Measurements from ENCODE around the gene COLEC12. TPM values are rescaled to one million over a fixed set of nuclear protein-coding genes. Genes with fewer than 3 reads are reported as not detected.

COLEC12 gene
- total and polyA plus RNA-seq, 10 of the 15 experiments (the other 5 are each of a cell fraction or from before 2014, with no cell fraction given): 0.04 to 0.05 TPM; not detected in 8

- Histone ChIP-seq H3K4me2 (ENCODE audit: control insufficient read depth, insufficient read depth) (no peak overlapping the region), H3K4me3 (no peak overlapping the region), H4K20me1 (ENCODE audit: control insufficient read depth, insufficient read depth) (no peaks in the 10 kb centered on the region), H3K27ac (ENCODE audit: control insufficient read depth, insufficient read depth) (no peak overlapping the region), H2AFZ (ENCODE audit: control insufficient read depth, low read depth, low read length) (no peak overlapping the region), H3K4me1 (ENCODE audit: control insufficient read depth, insufficient read depth, low read length) (no peaks in the 10 kb centered on the region), H3K9me3 (replicated peaks; ENCODE audit: control insufficient read depth, insufficient read depth, low read length) (no peaks in the 10 kb centered on the region), H3K9ac (ENCODE audit: control insufficient read depth, insufficient read depth, low read length) (no peak overlapping the region), H3K36me3 (ENCODE audit: control insufficient read depth in 2 of 2, insufficient read depth in 2 of 2, low read length in 1 of 2) (no peaks in the 10 kb centered on the region), H3K79me2 (ENCODE audit: control insufficient read depth, insufficient read depth, low read length) (no peaks in the 10 kb centered on the region), H3K27me3 (replicated peaks in 1 of 2; ENCODE audit: control insufficient read depth in 2 of 2, insufficient read depth in 2 of 2, low read length in 1 of 2) (no peaks in the 10 kb centered on the region; a peak in 1 of 4 replicates)
- intact Hi-C loops (cut with micrococcal nuclease; ENCODE audit: unreplicated experiment): no loop called here
- SMC1A ChIA-PET (ENCODE audit: uncharacterized antibody, unreplicated experiment): no interaction called here
- FAIRE-seq: no peak
- no TSS peak for BruUV-seq (replicated peaks)
- in situ Hi-C loops (cut with MboI): no loop called here
- no peak for ATAC-seq
- CTCF ChIA-PET: no interaction called here
- no peak for DNase-seq (ENCODE audit: low read depth, low spot score)
- RAD21 ChIA-PET (ENCODE audit: unreplicated experiment): no interaction called here
- POLR2A ChIA-PET: no interaction called here
- no peak for TF ChIP-seq ZNF274 (IDR thresholded peaks at IDR 0.05; ENCODE audit: insufficient read depth, insufficient read length)
- TF ChIP-seq NBN (IDR thresholded peaks at IDR 0.05): no peak
- no peak for TF ChIP-seq ELK1 (IDR thresholded peaks at IDR 0.05; ENCODE audit: low read depth, low read length)
- TF ChIP-seq RELA (IDR thresholded peaks at IDR 0.05; ENCODE audit: borderline replicate concordance, partially characterized antibody): no peak
- no peak for TF ChIP-seq CHD1 (IDR thresholded peaks at IDR 0.05; ENCODE audit: low read depth, low read length)
- TF ChIP-seq BACH1 (IDR thresholded peaks at IDR 0.05; ENCODE audit: borderline replicate concordance): no peak
- no peak for TF ChIP-seq SIN3A (IDR thresholded peaks at IDR 0.05; ENCODE audit: low read depth, low read length)
- no peak for TF ChIP-seq DPF2 (IDR thresholded peaks at IDR 0.05)
- no peak for TF ChIP-seq MYB (IDR thresholded peaks at IDR 0.05; ENCODE audit: borderline replicate concordance, low read depth, low read length)
- TF ChIP-seq IRF5 (IDR thresholded peaks at IDR 0.05; ENCODE audit: borderline replicate concordance): no peak
- TF ChIP-seq ESRRA (IDR thresholded peaks at IDR 0.05; ENCODE audit: low read length): no peak
- 46% methylated on average over 6 of the region's 6 CpGs for WGBS (ENCODE audit: insufficient coverage, insufficient replicate concordance, low lambda C conversion rate, missing lambda C conversion rate)
Observed at GRCh38 chr18:365651-366050, 134.8 kb downstream of the COLEC12 start.

All from GM12878 (cell line).